HFFc6 (cell line): ENCODE measurements around the gene CD46. TPM values are rescaled to one million over a fixed set of nuclear protein-coding genes. Genes with fewer than 3 reads are reported as not detected.

Experiments
- DNase-seq: peaks from one replicate; pipeline ENCODE4 v3.0.0-alpha.2; 2018
- H3K27ac Mint-ChIP-seq: 2 replicates; pipeline ENCODE4 v1.8.0; 2020; ENCODE audit warnings: mild to moderate bottlenecking, mixed read lengths
- H3K27me3 Mint-ChIP-seq: 2 replicates; pipeline ENCODE4 v1.8.0; 2021; ENCODE audit warnings: mild to moderate bottlenecking, moderate library complexity, mixed read lengths; ENCODE audit not compliant: insufficient read depth
- H3K36me3 Mint-ChIP-seq: 2 replicates; pipeline ENCODE4 v1.8.0; 2021; ENCODE audit warnings: low read depth, mixed read lengths
- H3K4me1 Mint-ChIP-seq: 2 replicates; pipeline ENCODE4 v1.8.0; 2020; ENCODE audit warnings: low read depth, mixed read lengths
- H3K4me3 Mint-ChIP-seq: 2 replicates; pipeline ENCODE4 v1.8.0; 2020; ENCODE audit warnings: mild to moderate bottlenecking, moderate library complexity, mixed read lengths
- H3K9me3 Mint-ChIP-seq: 2 replicates; pipeline ENCODE4 v1.8.0; 2020; ENCODE audit warnings: mild to moderate bottlenecking, mixed read lengths
- total RNA-seq, 6 experiments: library from RNA; stranded (reverse); fragmentation: NEBNext Ultra II Directional; extraction: Animal tissue kit (Norgen Biotek cat#: 25700); gene quantifications; 2 replicates in 1 of 6; 3 replicates in 5 of 6; pipeline ENCODE4 v1.2.3, GENCODE V29; 2021
- TF ChIP-seq, protein P1 (sequence below): fragments of 200-600 bp; sonication (generic); IDR thresholded peaks from 2 replicates; pipeline ENCODE4 v1.5.0; 2021; ENCODE audit warnings: antibody characterized with exemption, mild to moderate bottlenecking

CD46 gene
- total RNA-seq, 6 experiments from 2014 or later: 134 to 152 (median 142) TPM

- H3K9me3 Mint-ChIP-seq: no peaks in the 10 kb centered on the region
- H3K4me1 Mint-ChIP-seq: peaks cover 45% of the 10 kb centered on the region
- H3K36me3 Mint-ChIP-seq: peaks cover 18% of the 10 kb centered on the region
- TF ChIP-seq, protein P1, sequence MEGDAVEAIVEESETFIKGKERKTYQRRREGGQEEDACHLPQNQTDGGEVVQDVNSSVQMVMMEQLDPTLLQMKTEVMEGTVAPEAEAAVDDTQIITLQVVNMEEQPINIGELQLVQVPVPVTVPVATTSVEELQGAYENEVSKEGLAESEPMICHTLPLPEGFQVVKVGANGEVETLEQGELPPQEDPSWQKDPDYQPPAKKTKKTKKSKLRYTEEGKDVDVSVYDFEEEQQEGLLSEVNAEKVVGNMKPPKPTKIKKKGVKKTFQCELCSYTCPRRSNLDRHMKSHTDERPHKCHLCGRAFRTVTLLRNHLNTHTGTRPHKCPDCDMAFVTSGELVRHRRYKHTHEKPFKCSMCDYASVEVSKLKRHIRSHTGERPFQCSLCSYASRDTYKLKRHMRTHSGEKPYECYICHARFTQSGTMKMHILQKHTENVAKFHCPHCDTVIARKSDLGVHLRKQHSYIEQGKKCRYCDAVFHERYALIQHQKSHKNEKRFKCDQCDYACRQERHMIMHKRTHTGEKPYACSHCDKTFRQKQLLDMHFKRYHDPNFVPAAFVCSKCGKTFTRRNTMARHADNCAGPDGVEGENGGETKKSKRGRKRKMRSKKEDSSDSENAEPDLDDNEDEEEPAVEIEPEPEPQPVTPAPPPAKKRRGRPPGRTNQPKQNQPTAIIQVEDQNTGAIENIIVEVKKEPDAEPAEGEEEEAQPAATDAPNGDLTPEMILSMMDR: no peak
- peak; percentile 58 for DNase-seq
- H3K4me3 Mint-ChIP-seq: peak overlapping the region; percentile 24; the same call in 1 of the 2 replicates
- peak overlapping the region; percentile 71 for H3K27ac Mint-ChIP-seq
- H3K27me3 Mint-ChIP-seq: no peaks in the 10 kb centered on the region
Measured at GRCh38 chr1:207787776-207788175, 35.9 kb downstream of the CD46 start.

DNA sequence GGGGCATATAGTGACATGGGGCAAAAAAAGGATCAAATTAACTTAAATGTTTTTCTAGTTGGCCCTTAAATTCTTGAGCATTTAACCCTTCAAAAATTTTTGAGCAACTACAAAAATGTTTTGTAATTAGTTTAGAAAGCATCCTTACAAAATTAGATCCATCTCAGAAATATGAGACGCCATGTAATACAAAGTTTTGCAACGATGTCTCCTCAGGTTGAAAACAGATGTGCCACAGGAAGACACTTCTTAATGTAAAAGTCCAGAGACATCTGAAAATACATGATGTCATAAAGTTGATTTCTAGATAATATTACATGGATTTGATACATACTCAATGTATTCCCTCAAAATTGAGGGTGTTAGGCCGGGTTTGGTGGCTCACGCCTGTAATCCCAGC lies 37.5 kb downstream of the CD46 start:
- Mint-ChIP-seq H3K9me3 (no peaks in the 10 kb centered on the region), H3K4me1 (peaks cover 54% of the 10 kb centered on the region), H3K27me3 (no peaks in the 10 kb centered on the region), H3K36me3 (peaks cover 10% of the 10 kb centered on the region), H3K27ac (peak overlapping the region; percentile 93), H3K4me3 (peak overlapping the region; percentile 78; the same call in 1 of the 2 replicates)
- TF ChIP-seq, protein P1: no peak
- DNase-seq: no peak

DNA sequence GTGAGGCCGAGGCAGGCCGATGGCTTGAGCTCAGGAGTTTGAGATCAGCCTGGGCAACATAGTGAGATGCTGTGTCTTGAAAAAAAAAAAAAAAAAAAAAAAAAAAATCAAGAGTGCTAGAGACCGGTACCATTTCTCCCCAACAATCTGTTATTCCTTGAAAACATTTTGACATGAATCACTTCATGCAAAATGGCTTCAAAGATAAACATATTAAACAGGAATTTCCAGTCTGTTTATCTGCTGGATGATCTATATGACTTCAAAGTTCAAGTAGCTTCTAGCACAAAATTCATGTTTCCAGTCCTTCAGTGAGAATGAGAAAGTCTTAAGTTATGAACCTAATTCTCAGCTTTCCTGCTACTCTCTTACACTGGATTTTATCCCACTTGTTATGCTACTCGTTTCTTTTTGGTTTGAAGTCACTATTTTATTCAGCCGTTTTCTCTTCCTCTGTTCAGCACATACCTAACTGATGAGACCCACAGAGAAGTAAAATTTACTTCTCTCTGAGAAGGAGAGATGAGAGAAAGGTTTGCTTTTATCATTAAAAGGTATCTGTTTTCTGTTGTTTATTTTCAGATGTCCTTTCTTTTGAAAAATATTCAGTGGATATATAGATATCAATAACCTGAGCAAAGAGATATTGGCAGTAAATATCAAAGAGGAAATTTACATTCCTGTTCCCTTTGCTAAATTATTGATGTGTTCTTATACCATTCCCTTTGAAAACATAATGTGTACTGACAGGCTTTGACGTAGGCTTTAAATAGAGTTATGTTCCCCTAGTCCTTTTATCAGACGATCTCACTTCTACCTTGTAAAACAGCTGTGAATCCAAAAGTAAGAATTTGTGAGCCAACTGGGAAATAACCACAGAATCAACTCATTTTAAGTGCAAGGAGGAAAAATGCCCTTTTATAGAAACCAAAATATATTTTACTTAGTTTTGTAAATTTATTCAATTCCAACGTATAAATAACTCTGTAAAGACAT lies 38.2 kb downstream of the CD46 start:
- H3K4me3 Mint-ChIP-seq: peak overlapping the region; percentile 78
- H3K9me3 Mint-ChIP-seq: no peaks in the 10 kb centered on the region
- H3K27ac Mint-ChIP-seq: peak overlapping the region; percentile 93
- peak; percentile 58 for DNase-seq
- H3K36me3 Mint-ChIP-seq: peaks cover 5% of the 10 kb centered on the region
- TF ChIP-seq, protein P1: no peak
- peaks cover 59% of the 10 kb centered on the region for H3K4me1 Mint-ChIP-seq
- no peaks in the 10 kb centered on the region for H3K27me3 Mint-ChIP-seq

- TF ChIP-seq, protein P1: no peak
Measured at GRCh38 chr1:207791290-207791689, 39.4 kb downstream of the CD46 start.

GRCh38 chr1:207793327-207793726 lies 41.5 kb downstream of the CD46 start:
- H3K9me3 Mint-ChIP-seq: no peaks in the 10 kb centered on the region

More at GRCh38 chr1:207791290-207791689, 39.4 kb downstream of the CD46 start:
- no peak for DNase-seq
- no peak overlapping the region for H3K27ac Mint-ChIP-seq
- H3K4me3 Mint-ChIP-seq: no peak overlapping the region
- H3K9me3 Mint-ChIP-seq: no peaks in the 10 kb centered on the region
- H3K36me3 Mint-ChIP-seq: peaks cover 11% of the 10 kb centered on the region
- peaks cover 59% of the 10 kb centered on the region for H3K4me1 Mint-ChIP-seq
- H3K27me3 Mint-ChIP-seq: no peaks in the 10 kb centered on the region

More at GRCh38 chr1:207793327-207793726, 41.5 kb downstream of the CD46 start:
- H3K4me1 Mint-ChIP-seq: peaks cover 63% of the 10 kb centered on the region
- no peaks in the 10 kb centered on the region for H3K27me3 Mint-ChIP-seq
- H3K36me3 Mint-ChIP-seq: peaks cover 11% of the 10 kb centered on the region
- 0 out of 2 replicates have a peak overlapping the region, but pooled peaks have one; percentile 19 for H3K27ac Mint-ChIP-seq
- H3K4me3 Mint-ChIP-seq: no peak overlapping the region
- TF ChIP-seq, protein P1: no peak
- DNase-seq: no peak
